GM10266 (cell line): ENCODE data around the gene ZCCHC7.

ENCODE experiments used
- DNase-seq: peaks from one replicate; pipeline ENCODE4 v3.0.0; 2012; ENCODE audit errors: extremely low spot score
- TF ChIP-seq, protein P1 (sequence below): IDR thresholded peaks from 2 replicates; pipeline ENCODE4 v1.5.1; 2012; ENCODE audit warnings: mild to moderate bottlenecking, low read depth; ENCODE audit not compliant: control insufficient read depth, insufficient read depth; ENCODE audit errors: missing control alignments

The ZCCHC7 gene

DNA sequence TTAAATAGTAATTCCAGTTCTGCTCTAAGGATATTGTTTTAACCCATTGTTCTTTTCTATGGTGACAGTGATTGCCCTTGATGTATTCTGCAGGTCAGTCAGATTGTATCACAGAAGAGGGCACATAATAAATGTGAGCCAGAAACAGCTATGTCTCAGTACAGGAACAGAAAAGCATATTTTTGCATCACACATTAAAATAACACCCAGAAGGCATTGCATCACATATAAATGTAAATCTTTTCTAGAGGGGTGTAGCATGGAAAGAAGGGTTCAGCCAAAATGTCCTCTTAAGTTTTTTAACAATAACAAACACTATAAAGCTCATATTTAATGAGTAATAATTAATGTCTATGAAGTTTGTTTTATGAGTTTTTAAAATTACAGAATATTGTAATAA is 30.0 kb downstream of the ZCCHC7 start:
- DNase-seq: no peak

DNA sequence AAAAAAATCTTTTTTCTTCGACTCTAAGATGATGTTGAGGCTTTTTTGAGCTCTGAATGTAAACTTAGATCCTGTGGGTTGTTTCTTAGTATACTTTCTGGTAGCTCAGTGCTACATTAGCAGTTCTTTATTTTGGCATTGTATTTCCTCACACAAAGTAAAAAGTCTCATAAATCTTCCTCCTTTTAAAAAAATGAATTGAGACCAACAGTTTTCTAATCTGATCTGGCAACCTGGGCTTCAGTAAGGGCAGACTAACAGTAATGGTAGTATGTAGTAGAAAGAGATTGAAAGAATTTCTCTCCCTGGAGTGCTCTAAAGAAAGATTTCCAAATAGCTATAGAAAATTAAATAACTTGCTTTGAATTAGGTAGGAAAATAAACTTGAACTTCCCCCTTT is 31.4 kb downstream of the ZCCHC7 start:
- DNase-seq: no peak
- TF ChIP-seq, protein P1, sequence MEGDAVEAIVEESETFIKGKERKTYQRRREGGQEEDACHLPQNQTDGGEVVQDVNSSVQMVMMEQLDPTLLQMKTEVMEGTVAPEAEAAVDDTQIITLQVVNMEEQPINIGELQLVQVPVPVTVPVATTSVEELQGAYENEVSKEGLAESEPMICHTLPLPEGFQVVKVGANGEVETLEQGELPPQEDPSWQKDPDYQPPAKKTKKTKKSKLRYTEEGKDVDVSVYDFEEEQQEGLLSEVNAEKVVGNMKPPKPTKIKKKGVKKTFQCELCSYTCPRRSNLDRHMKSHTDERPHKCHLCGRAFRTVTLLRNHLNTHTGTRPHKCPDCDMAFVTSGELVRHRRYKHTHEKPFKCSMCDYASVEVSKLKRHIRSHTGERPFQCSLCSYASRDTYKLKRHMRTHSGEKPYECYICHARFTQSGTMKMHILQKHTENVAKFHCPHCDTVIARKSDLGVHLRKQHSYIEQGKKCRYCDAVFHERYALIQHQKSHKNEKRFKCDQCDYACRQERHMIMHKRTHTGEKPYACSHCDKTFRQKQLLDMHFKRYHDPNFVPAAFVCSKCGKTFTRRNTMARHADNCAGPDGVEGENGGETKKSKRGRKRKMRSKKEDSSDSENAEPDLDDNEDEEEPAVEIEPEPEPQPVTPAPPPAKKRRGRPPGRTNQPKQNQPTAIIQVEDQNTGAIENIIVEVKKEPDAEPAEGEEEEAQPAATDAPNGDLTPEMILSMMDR: no peak

More for the DNA sequence above, 30.0 kb downstream of the ZCCHC7 start:
- TF ChIP-seq, protein P1: no peak

DNA sequence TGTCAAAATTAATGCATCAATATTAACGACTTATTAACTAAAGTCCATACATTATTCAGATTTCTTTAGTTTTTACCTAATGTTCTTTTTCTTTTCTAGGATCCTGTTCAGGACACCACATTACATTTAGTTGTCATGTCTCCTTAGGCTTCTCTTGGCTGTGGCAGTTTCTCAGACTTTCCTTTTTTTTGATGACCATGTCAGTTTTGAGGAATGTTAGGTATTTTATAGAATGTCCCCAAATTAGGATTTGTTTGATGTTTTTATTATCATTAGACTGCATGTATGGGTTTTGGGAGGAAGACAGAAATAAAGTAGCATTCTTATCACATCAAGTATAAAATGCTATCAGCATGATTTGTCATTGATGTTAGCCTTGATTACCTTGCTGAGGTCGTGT is 32.0 kb downstream of the ZCCHC7 start:
- no peak for DNase-seq
- TF ChIP-seq, protein P1: no peak

DNA sequence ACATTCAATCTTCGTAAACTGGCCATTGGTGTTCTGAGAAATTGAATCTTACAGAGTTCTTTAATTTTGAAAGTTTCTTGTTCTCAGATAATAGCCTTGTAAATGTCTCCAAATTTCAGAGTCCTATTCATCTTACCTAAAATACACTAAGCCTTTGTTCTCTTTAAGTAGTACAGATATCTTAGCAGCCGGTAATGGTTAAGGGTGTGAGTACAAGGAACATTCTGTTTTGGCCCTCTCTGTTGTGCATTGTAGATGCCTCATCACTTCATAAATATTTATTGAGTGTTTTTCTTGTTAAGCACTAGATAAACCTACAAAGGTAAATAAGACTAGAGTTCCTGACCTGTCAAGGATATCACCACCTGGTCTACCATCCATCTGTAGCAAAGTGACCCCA is 35.2 kb downstream of the ZCCHC7 start:
- no peak for DNase-seq
- TF ChIP-seq, protein P1: no peak

DNA sequence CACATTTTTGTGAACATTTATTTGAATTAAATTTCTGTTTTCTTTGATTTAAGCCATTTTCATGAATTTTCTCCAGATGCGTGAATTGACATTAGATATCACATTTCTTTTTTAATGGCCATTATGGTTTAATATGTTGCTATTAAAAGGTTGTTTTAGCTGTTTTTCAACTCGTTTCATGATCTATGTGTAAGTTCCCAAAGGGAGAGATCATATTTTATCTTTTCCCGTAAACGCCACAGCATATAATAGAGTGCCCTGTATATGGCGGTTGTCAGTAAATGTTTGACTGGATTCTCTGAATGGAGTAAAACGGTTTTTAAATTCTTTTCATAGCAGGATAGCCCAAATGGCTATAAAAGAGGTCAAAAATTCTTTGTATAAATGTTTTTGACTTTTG is 35.8 kb downstream of the ZCCHC7 start:
- TF ChIP-seq, protein P1: no peak
- DNase-seq: no peak

DNA sequence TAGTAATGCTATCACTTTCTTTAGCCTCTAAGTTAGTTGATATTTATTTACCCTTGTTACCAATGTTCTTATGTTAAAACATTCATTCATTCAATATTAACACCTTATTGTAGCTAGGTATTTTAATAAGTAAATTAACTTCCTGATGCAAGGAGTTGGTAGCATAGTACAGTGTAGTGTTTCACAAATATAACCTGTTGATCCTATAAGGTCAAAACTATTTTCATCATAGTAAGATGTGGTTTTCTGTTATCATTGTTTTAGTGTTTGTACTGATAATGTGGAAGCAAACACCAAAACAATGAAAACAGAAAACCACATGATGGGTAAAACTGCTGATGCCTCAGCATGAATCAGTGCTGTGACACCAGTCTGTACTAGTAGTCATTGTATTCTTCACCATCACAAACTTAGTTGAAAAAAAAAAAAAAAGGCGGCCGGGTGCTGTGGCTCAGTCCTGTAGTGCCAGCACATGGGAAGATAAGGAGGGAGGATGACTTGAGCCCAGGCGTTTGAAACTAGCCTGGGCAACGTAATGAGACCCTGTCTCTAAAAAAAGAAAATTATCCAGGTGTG is 36.5 kb downstream of the ZCCHC7 start:
- no peak for DNase-seq
- TF ChIP-seq, protein P1: no peak

DNA sequence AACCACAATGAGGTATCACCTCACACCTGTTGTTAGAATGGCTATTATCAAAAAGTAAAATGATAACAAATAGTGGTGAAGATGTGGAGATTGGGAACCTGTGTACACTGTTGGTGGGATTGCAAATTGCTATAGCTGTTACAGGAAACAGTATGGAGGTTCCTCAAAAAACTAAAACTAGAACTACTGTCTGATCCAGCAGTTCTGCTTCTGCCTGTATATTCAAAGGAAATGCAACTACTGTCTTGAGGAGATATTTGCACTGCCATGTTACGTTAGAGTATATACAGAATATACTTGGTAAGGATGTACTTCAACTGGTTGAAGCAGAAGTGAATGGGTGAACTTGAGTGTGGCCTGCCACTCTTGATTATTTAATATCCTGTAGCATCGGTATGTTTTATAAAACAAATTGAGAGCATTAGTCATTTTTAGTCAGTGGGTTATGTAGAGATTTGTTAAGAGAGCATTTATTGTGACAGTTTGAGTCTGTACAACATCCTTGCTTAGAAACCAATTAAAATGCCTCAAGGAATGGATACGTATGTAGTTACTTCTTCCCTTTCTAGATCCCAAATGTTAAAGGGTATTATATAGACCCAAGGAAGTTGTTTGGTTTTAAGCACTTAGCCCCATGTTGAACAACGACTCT is 37.5 kb downstream of the ZCCHC7 start:
- TF ChIP-seq, protein P1: no peak
- DNase-seq: no peak
